ENCODE data around the gene ZNF277.

The ZNF277 gene

GRCh38 chr7:112347088-112347487, 140.6 kb downstream of the ZNF277 start:
- DNase-seq (ENCODE audit: low read depth): no peak
- TF ChIP-seq CTCF (IDR thresholded peaks at IDR 0.05; ENCODE audit: insufficient read depth, low read depth, low read length, missing control alignments): no peak

GRCh38 chr7:112350585-112350984, 144.1 kb downstream of the ZNF277 start:
- DNase-seq (ENCODE audit: low read depth): no peak
- TF ChIP-seq CTCF (IDR thresholded peaks at IDR 0.05; ENCODE audit: insufficient read depth, low read depth, low read length, missing control alignments): no peak
- no peak overlapping the region for H3K4me3 ChIP-seq (ENCODE audit: low read depth, low read length)

More at GRCh38 chr7:112347088-112347487, 140.6 kb downstream of the ZNF277 start:
- no peak overlapping the region for H3K4me3 ChIP-seq (ENCODE audit: low read depth, low read length)

- DNase-seq (ENCODE audit: low read depth): no peak
- no peak for TF ChIP-seq CTCF (IDR thresholded peaks at IDR 0.05; ENCODE audit: insufficient read depth, low read depth, low read length, missing control alignments)
- H3K4me3 ChIP-seq (ENCODE audit: low read depth, low read length): no peak overlapping the region
Observed at GRCh38 chr7:112356596-112356995, 150.1 kb downstream of the ZNF277 start.

- no peak for DNase-seq (ENCODE audit: low read depth)
- no peak for TF ChIP-seq CTCF (IDR thresholded peaks at IDR 0.05; ENCODE audit: insufficient read depth, low read depth, low read length, missing control alignments)
- H3K4me3 ChIP-seq (ENCODE audit: low read depth, low read length): no peak overlapping the region
Observed at GRCh38 chr7:112357136-112357535, 150.6 kb downstream of the ZNF277 start.

GRCh38 chr7:112358513-112358912, 152.0 kb downstream of the ZNF277 start:
- H3K4me3 ChIP-seq (ENCODE audit: low read depth, low read length): no peak overlapping the region
- DNase-seq (ENCODE audit: low read depth): no peak
- TF ChIP-seq CTCF (IDR thresholded peaks at IDR 0.05; ENCODE audit: insufficient read depth, low read depth, low read length, missing control alignments): no peak

GRCh38 chr7:112359086-112359485, 152.6 kb downstream of the ZNF277 start:
- no peak for TF ChIP-seq CTCF (IDR thresholded peaks at IDR 0.05; ENCODE audit: insufficient read depth, low read depth, low read length, missing control alignments)
- DNase-seq (ENCODE audit: low read depth): no peak
- H3K4me3 ChIP-seq (ENCODE audit: low read depth, low read length): no peak overlapping the region

- no peak overlapping the region for H3K4me3 ChIP-seq (ENCODE audit: low read depth, low read length)
- no peak for TF ChIP-seq CTCF (IDR thresholded peaks at IDR 0.05; ENCODE audit: insufficient read depth, low read depth, low read length, missing control alignments)
- no peak for DNase-seq (ENCODE audit: low read depth)
Observed at GRCh38 chr7:112360681-112361080, 154.2 kb downstream of the ZNF277 start.
